ENCODE results near the gene PLA2G2F. TPM values are rescaled to one million over a fixed set of nuclear protein-coding genes. Genes with fewer than 3 reads are reported as not detected.
A peak's percentile ranks its signal among the peaks of the same experiment; 100 is the strongest.

Gene PLA2G2F
- total and polyA plus RNA-seq, 8 donors, result 0.18 to 6.4 TPM; not detected in 6

GRCh38 chr1:20197329-20197791 lies 58.2 kb downstream of the PLA2G2F start:
- no peak overlapping the region for H3K27ac ChIP-seq
- H3K36me3 ChIP-seq, result no peaks in the 10 kb centered on the region
- peaks cover 0 to 18% (median 9%) of the 10 kb centered on the region in 4 donors for H3K4me1 ChIP-seq
- no peak for TF ChIP-seq EP300 (IDR thresholded peaks at IDR 0.05)
- DNase-seq, result no peak
- H3K4me3 ChIP-seq, result no peak overlapping the region
- intact Hi-C loops (cut with DNase I; ENCODE audit: low total_unique reads), result no loop called here
- no peaks in the 10 kb centered on the region for H3K9me3 ChIP-seq
- H3K27me3 ChIP-seq, result peaks cover 0 to 32% (median 0%) of the 10 kb centered on the region in 3 donors
- WGBS, 5 donors, result 65 to 79% (median 72%) methylated on average over 5 to 6 of the region's 6 CpGs

- no peak overlapping the region for H3K4me3 ChIP-seq
- no peak for DNase-seq
- H3K27me3 ChIP-seq, result peaks cover 0 to 34% (median 0%) of the 10 kb centered on the region in 3 donors
- no peak for TF ChIP-seq POLR2A (IDR thresholded peaks at IDR 0.05)
- no peak for TF ChIP-seq EP300 (IDR thresholded peaks at IDR 0.05)
- TF ChIP-seq POLR2AphosphoS5 (IDR thresholded peaks at IDR 0.05), result no peak
- no peak for TF ChIP-seq CTCF (IDR thresholded peaks at IDR 0.05)
- intact Hi-C loops (cut with DNase I; ENCODE audit: low total_unique reads), result no loop called here
- no peaks in the 10 kb centered on the region for H3K9me3 ChIP-seq
- H3K36me3 ChIP-seq, result no peaks in the 10 kb centered on the region
- H3K4me1 ChIP-seq, result peaks cover 0 to 14% (median 5%) of the 10 kb centered on the region in 4 donors
- 58 to 89% (median 78%) methylated on average over 1 of the region's 1 CpG for WGBS, 5 donors
- no peak overlapping the region for H3K27ac ChIP-seq
Measured at GRCh38 chr1:20198296-20198695, 59.2 kb downstream of the PLA2G2F start.

GRCh38 chr1:20198918-20199317 lies 59.8 kb downstream of the PLA2G2F start:
- TF ChIP-seq POLR2A (IDR thresholded peaks at IDR 0.05), result no peak
- no peak for TF ChIP-seq CTCF (IDR thresholded peaks at IDR 0.05)
- TF ChIP-seq POLR2AphosphoS5 (IDR thresholded peaks at IDR 0.05), result no peak
- TF ChIP-seq EP300 (IDR thresholded peaks at IDR 0.05), result no peak
- H3K27me3 ChIP-seq, result peaks cover 0 to 38% (median 0%) of the 10 kb centered on the region in 3 donors
- 37 to 60% (median 55%) methylated on average over 7 of the region's 7 CpGs for WGBS, 5 donors
- DNase-seq, result no peak
- H3K9me3 ChIP-seq, result no peaks in the 10 kb centered on the region
- no peak overlapping the region for H3K27ac ChIP-seq
- no peaks in the 10 kb centered on the region for H3K36me3 ChIP-seq
- intact Hi-C loops (cut with DNase I; ENCODE audit: low total_unique reads), result no loop called here
- no peak overlapping the region for H3K4me3 ChIP-seq
- H3K4me1 ChIP-seq, result peaks cover 0 to 13% (median 5%) of the 10 kb centered on the region in 4 donors

- peak in 1 of 2 donors; percentile 47 for DNase-seq
Measured at GRCh38 chr1:20199403-20199802, 60.3 kb downstream of the PLA2G2F start.

More at GRCh38 chr1:20199403-20199802, 60.3 kb downstream of the PLA2G2F start:
- Histone ChIP-seq H3K4me3 (no peak overlapping the region), H3K36me3 (no peaks in the 10 kb centered on the region), H3K9me3 (no peaks in the 10 kb centered on the region), H3K27me3 (peaks cover 0 to 38% (median 0%) of the 10 kb centered on the region in 3 donors), H3K27ac (no peak overlapping the region), H3K4me1 (peaks cover 0 to 9% (median 4%) of the 10 kb centered on the region in 4 donors)
- intact Hi-C loops (cut with DNase I; ENCODE audit: low total_unique reads), result no loop called here
- WGBS, 5 donors, result 21 to 45% (median 34%) methylated on average over 3 of the region's 3 CpGs
- TF ChIP-seq POLR2A (IDR thresholded peaks at IDR 0.05), result no peak
- TF ChIP-seq EP300 (IDR thresholded peaks at IDR 0.05), result no peak
- no peak for TF ChIP-seq POLR2AphosphoS5 (IDR thresholded peaks at IDR 0.05)
- TF ChIP-seq CTCF (IDR thresholded peaks at IDR 0.05), result no peak

Data from stomach (tissue), 9 donors.